Activated CD8-positive, alpha-beta memory T cell treated with anti-CD3 and anti-CD28 coated beads, Interleukin-2, amount 10 ng/mL, durations not matched to agents 7 days and 5 days (primary cell): ENCODE data around the gene DDX39B. TPM values are rescaled to one million over a fixed set of nuclear protein-coding genes. Genes with fewer than 3 reads are reported as not detected.
A peak's percentile ranks its signal among the peaks of the same experiment; 100 is the strongest.

Source experiments
- ATAC-seq: fragments of 150-1000 bp; cut with Tn5 transposase; one replicate; pipeline ENCODE4 v1.10.0; 2021; ENCODE audit warnings: moderate library complexity
- CTCF ChIA-PET: fragments of 350-600 bp; sonication (Branson Sonifier 250); formaldehyde crosslinking; loops from one replicate; lab custom pipeline; 2021; ENCODE audit warnings: antibody characterized with exemption; lab: Charles Lee
- DNase-seq: peaks from one replicate; pipeline ENCODE4 v3.0.0-alpha.2; 2020
- H3K27ac Mint-ChIP-seq: one replicate; pipeline ENCODE4 v1.8.0; 2021; ENCODE audit warnings: mild to moderate bottlenecking, mixed read lengths
- H3K27me3 Mint-ChIP-seq: one replicate; pipeline ENCODE4 v1.8.0; 2021; ENCODE audit warnings: mixed read lengths
- H3K36me3 Mint-ChIP-seq: one replicate; pipeline ENCODE4 v1.8.0; 2021; ENCODE audit warnings: mild to moderate bottlenecking, mixed read lengths
- H3K4me1 Mint-ChIP-seq: one replicate; pipeline ENCODE4 v1.8.0; 2021; ENCODE audit warnings: mixed read lengths
- H3K4me3 Mint-ChIP-seq: one replicate; pipeline ENCODE4 v1.8.0; 2021; ENCODE audit warnings: mild to moderate bottlenecking, moderate library complexity, mixed read lengths
- H3K9me3 Mint-ChIP-seq: one replicate; pipeline ENCODE4 v1.8.0; 2022; ENCODE audit warnings: low read depth, mixed read lengths
- total RNA-seq, 2 experiments: library from RNA; stranded (reverse); gene quantifications; one replicate each; pipeline ENCODE4 v1.2.3, GENCODE V29; 2021

The DDX39B gene
- total RNA-seq, 2 experiments from 2014 or later: 495 to 503 TPM

- DNase-seq (no peak), ATAC-seq (no peak)
- Mint-ChIP-seq H3K27ac (peak overlapping the region; percentile 35), H3K4me1 (peaks cover 60% of the 10 kb centered on the region), H3K4me3 (peak overlapping the region; percentile 94), H3K9me3 (no peaks in the 10 kb centered on the region), H3K36me3 (peaks cover 64% of the 10 kb centered on the region), H3K27me3 (no peaks in the 10 kb centered on the region)
- CTCF ChIA-PET: interaction anchor here (1.4 to 16.9 kb wide), 6 partner anchors 12 to 139 kb away, joined by 3 to 952 read pairs (median 14); partner anchors contain the start of genes LST1, LTB, MICB and NCR3
Measured at GRCh38 chr6:31538805-31539400, 2.9 kb downstream of the DDX39B start.

DNA sequence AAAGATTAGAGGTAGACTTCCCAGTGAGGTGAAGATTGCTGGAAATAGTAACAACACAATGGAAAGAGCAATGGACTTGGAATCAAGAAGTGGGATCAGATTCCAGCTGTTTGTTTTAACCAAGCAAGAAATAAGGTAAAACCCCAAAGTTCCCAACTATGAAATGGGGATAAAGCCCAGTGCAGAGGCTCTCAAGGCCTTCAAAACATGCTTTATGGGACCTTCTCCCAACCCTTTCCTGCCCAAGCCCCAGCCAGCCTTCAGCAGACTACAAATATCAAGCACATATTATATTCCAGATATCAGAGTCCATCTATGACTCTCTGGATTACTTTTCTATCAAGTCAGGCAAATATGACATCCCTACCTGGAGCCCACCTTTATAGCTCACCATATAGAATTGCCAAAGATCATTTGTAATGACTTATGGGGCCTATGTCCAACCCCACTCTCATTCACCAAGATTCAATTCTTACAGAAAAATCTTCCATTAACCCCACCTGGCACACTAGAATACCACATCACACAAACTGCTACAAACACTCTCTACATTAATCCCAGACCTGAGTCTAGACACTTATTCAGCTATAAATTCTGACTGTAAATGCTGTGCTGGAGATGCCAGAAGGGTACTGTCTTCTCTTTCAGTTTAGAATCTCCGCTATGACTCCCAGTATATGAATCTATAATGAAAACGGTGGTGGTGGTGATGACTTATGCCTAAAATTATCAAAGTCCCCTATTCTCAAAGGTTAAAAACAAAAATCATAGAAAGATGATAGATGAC is 6.1 kb downstream of the DDX39B start:
- ATAC-seq (no peak), DNase-seq (no peak)
- Mint-ChIP-seq H3K36me3 (peaks cover 83% of the 10 kb centered on the region), H3K4me1 (peaks cover 59% of the 10 kb centered on the region), H3K27ac (no peak overlapping the region), H3K27me3 (no peaks in the 10 kb centered on the region), H3K4me3 (no peak overlapping the region), H3K9me3 (no peaks in the 10 kb centered on the region)
- CTCF ChIA-PET: no interaction called here

DNA sequence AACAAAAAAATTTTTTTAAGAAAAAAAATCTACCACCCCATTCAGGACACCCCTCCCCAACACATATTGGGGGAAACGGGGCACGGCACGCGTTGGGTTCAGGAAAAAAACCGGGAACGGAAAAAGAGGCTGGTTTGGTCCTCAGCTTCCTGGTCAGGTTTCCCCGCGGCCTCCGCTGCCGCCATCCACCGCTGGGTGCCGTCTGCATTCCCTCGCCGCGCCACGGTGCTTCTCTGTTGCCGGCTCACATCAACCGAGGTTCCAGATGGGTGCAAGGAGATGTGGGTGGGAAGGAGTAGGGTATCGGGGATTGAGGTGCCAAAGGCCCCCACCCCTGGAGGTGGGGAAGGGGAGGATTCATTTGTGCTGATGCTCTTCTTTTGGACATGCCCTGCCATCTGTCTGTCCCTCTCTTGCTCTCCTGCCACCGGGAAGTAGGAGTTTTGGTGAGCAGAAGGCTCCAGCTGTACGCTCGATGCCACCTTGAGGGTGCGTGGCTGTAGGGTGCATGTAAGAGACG is 7.2 kb downstream of the DDX39B start:
- DNase-seq: no peak
- no peaks in the 10 kb centered on the region for H3K9me3 Mint-ChIP-seq

DNA sequence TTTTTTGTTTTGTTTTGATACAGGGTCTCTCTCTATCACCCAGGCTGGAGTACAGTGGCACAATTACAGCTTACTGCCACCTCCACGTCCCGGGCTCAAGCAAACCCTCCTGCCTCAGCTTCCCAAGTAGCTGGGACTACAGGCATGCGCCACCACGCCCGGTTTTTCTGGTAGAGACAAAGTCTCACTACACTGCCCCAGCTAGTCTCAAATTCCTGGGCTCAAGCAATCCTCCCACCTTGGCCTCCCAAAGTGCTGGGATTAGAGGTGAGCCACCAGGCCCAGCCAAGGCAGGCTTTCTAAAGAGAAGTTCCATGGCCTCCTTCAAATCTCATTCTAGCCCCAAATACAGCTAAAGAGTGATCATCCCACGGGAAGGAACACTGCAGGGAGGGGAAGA is 7.8 kb downstream of the DDX39B start:
- DNase-seq (no peak), ATAC-seq (no peak)
- Mint-ChIP-seq H3K9me3 (no peaks in the 10 kb centered on the region), H3K4me3 (no peak overlapping the region), H3K36me3 (peaks cover 76% of the 10 kb centered on the region), H3K27me3 (no peaks in the 10 kb centered on the region), H3K27ac (no peak overlapping the region), H3K4me1 (peaks cover 45% of the 10 kb centered on the region)
- CTCF ChIA-PET: interaction anchor here (1.0 kb wide), 1 partner anchor 40 kb away, joined by 3 read pairs; no protein-coding TSS in a partner anchor

More for the DNA sequence above, 7.2 kb downstream of the DDX39B start:
- no peaks in the 10 kb centered on the region for H3K27me3 Mint-ChIP-seq
- H3K36me3 Mint-ChIP-seq: peaks cover 82% of the 10 kb centered on the region
- ATAC-seq: no peak
- H3K4me1 Mint-ChIP-seq: peaks cover 51% of the 10 kb centered on the region
- H3K27ac Mint-ChIP-seq: no peak overlapping the region
- CTCF ChIA-PET: interaction anchor here (1.0 kb wide), 1 partner anchor 41 kb away, joined by 3 read pairs; no protein-coding TSS in a partner anchor
- H3K4me3 Mint-ChIP-seq: no peak overlapping the region

- CTCF ChIA-PET: no interaction called here
- no peak overlapping the region for H3K4me3 Mint-ChIP-seq
- H3K36me3 Mint-ChIP-seq: peaks cover 71% of the 10 kb centered on the region
- H3K4me1 Mint-ChIP-seq: peaks cover 39% of the 10 kb centered on the region
- no peaks in the 10 kb centered on the region for H3K27me3 Mint-ChIP-seq
- H3K9me3 Mint-ChIP-seq: no peaks in the 10 kb centered on the region
- no peak for ATAC-seq
- DNase-seq: no peak
- H3K27ac Mint-ChIP-seq: peak overlapping the region; percentile 42
Measured at GRCh38 chr6:31533455-31533841, 8.4 kb downstream of the DDX39B start.

GRCh38 chr6:31532644-31533454 is 9.0 kb downstream of the DDX39B start:
- CTCF ChIA-PET: interaction anchor here (1.1 kb wide), 1 partner anchor 38 kb away, joined by 3 read pairs; no protein-coding TSS in a partner anchor

DNA sequence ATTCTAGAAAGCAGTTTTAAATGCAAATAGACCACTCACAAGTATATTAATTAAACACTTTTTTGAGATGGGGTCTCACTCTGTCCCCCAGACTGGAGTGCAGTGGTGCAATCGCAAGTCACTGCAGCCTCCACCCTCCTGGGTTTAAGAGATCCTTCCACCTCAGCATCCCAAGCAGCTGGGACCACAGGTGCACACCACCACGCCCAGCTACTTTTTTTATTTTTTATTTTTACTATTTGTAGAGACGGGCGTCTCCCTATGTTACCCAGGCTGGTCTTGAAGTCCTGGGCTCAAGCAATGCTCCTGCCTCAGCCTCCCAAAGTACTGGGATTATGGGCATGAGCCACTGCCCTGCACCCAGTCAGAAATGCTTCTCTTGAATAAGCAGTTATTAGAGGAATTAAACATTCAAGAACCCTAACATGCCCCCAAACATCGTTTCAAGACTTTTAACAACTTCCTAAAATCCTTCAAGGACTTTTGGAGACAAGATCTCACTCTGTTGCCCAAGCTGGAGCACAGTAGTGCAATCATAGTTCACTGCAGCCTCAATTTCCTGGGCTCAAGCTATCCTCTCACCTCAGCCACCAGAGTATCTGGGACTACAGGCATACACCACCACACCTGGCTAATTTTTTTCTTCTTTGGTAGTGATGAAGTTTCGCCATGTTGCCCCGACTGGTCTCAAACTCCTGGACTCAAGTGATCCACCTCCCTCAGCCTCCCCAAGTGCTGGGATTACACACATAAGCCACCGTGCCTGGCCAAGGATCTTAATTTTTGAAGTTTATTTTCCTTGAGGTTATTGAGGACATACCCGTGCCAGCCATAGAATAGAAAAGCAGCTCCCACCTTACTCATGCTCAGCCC is 9.8 kb downstream of the DDX39B start:
- H3K27ac Mint-ChIP-seq: no peak overlapping the region
- CTCF ChIA-PET: interaction anchor here (1.0 to 1.1 kb wide), 3 partner anchors 9 to 71 kb away, joined by 3 to 5 read pairs (median 3); partner anchors contain the start of gene DDX39B

More at GRCh38 chr6:31532644-31533454, 9.0 kb downstream of the DDX39B start:
- no peaks in the 10 kb centered on the region for H3K9me3 Mint-ChIP-seq
- H3K4me3 Mint-ChIP-seq: no peak overlapping the region
- peak overlapping the region; percentile 33 for H3K27ac Mint-ChIP-seq
- no peaks in the 10 kb centered on the region for H3K27me3 Mint-ChIP-seq
- DNase-seq (no peak), ATAC-seq (no peak)
- H3K4me1 Mint-ChIP-seq: peaks cover 35% of the 10 kb centered on the region
- peaks cover 67% of the 10 kb centered on the region for H3K36me3 Mint-ChIP-seq

DNA sequence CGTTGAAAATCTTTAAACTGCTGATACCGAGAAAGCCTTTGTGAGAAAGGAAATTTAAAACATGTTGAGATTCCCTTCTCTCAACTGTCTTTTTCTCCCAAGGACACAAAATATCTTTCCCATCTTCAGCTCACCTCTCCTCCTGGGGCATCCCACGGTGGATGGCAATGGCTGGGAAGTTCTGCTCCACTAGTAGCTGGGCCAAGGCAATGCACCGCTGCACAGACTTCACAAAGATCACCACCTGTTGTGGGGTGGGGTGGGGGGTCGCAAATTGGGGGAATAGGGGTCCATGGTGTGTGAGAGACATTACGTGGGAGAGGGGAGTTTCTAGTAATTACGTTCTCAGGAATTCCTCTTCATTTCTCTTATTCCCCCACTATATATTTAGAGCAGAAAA is 10.6 kb downstream of the DDX39B start:
- DNase-seq (no peak), ATAC-seq (no peak)
- Mint-ChIP-seq H3K4me1 (peaks cover 24% of the 10 kb centered on the region), H3K4me3 (no peak overlapping the region), H3K9me3 (no peaks in the 10 kb centered on the region), H3K36me3 (peaks cover 55% of the 10 kb centered on the region), H3K27me3 (no peaks in the 10 kb centered on the region), H3K27ac (no peak overlapping the region)
- CTCF ChIA-PET: interaction anchor here (1.0 to 1.1 kb wide), 2 partner anchors 10 to 72 kb away, joined by 3 to 5 read pairs; partner anchors contain the start of gene DDX39B

More for the DNA sequence above, 9.8 kb downstream of the DDX39B start:
- peaks cover 31% of the 10 kb centered on the region for H3K4me1 Mint-ChIP-seq
- H3K4me3 Mint-ChIP-seq: no peak overlapping the region
- DNase-seq (no peak), ATAC-seq (no peak)
- no peaks in the 10 kb centered on the region for H3K27me3 Mint-ChIP-seq
- peaks cover 62% of the 10 kb centered on the region for H3K36me3 Mint-ChIP-seq
- no peaks in the 10 kb centered on the region for H3K9me3 Mint-ChIP-seq

GRCh38 chr6:31530659-31531058 is 11.1 kb downstream of the DDX39B start:
- CTCF ChIA-PET: no interaction called here
- Mint-ChIP-seq H3K27me3 (no peaks in the 10 kb centered on the region), H3K4me3 (no peak overlapping the region), H3K4me1 (peaks cover 19% of the 10 kb centered on the region), H3K36me3 (peaks cover 50% of the 10 kb centered on the region), H3K9me3 (no peaks in the 10 kb centered on the region), H3K27ac (no peak overlapping the region)
- no peak for DNase-seq
- ATAC-seq: no peak

DNA sequence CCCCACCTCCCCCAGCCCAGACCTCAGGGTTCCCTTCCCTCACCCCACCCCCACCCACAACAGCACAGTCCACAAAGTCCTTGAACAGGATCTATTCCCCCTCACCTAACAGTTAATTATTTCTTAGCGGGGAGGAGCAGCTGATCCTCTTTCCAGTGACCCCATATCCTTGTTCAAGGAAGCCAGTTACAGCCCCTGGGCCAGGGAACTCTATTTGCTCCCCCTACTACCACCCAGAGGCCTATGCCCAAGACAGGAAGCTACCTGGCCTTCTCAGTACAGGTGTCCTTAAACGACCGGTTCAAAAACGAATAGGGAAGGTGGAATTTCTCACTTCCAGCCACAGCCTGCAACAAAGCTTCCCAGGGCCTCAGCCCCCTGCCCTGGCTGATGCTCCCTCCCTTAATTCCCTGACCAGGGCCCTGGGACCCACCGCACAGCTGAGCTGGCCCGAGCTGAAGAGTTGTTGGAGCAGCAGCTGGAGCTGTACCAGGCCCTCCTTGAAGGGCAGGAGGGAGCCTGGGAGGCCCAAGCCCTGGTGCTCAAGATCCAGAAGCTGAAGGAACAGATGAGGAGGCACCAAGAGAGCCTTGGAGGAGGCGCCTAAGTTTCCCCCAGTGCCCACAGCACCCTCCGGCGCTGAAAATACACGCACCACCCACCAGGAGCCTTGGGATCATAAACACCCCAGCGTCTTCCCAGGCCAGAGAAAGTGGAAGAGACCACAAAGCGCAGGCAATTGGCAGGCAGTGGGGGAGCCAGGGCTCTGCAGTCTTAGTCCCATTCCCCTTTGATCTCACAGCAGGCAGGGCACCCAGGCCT is 12.3 kb downstream of the DDX39B start:
- ATAC-seq (no peak), DNase-seq (no peak)
- CTCF ChIA-PET: no interaction called here
- Mint-ChIP-seq H3K27ac (no peak overlapping the region), H3K4me1 (peaks cover 11% of the 10 kb centered on the region), H3K27me3 (no peaks in the 10 kb centered on the region), H3K36me3 (peaks cover 40% of the 10 kb centered on the region), H3K4me3 (no peak overlapping the region), H3K9me3 (no peaks in the 10 kb centered on the region)

DNA sequence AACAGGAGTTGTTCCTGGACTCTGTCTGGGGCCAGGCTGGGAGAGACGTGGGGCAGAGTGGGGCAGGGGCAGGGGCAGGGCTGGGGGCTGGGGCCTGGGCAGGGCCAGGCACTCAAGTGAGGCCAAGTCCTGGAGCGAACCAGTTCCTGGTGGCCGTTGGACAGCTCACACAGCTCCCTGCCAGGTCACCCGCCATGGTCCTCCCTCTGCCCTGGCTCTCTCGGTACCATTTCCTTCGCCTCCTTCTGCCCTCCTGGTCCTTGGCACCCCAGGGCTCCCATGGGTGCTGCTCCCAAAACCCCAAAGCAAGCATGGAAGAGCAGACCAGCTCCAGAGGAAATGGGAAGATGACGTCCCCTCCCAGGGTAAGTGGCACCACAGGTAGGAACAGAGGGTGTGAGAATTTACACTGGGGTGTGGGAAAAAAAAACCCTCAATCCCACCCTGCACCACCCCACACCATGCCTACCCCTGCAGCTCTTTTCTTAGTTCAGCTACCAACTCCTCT is 12.9 kb downstream of the DDX39B start, which contains the start of gene MCCD1:
Gene MCCD1 (plus strand): TSS at position 142 of the 508 bp plus-strand sequence. CDS start 53 bp downstream, at position 195.
- no peaks in the 10 kb centered on the region for H3K9me3 Mint-ChIP-seq
- H3K27me3 Mint-ChIP-seq: no peaks in the 10 kb centered on the region
- H3K36me3 Mint-ChIP-seq: peaks cover 35% of the 10 kb centered on the region
- H3K4me1 Mint-ChIP-seq: peaks cover 8% of the 10 kb centered on the region
- H3K27ac Mint-ChIP-seq: no peak within 1 kb of the TSS
- DNase-seq (no peak), ATAC-seq (peak; percentile 19)
- no peak within 1 kb of the TSS for H3K4me3 Mint-ChIP-seq
- CTCF ChIA-PET: interaction anchor here (1.5 kb wide), 1 partner anchor 12 kb away, joined by 5 read pairs; the partner anchor contains the start of gene DDX39B
